ENCODE data around the gene FAM89B.

FAM89B gene

DNA sequence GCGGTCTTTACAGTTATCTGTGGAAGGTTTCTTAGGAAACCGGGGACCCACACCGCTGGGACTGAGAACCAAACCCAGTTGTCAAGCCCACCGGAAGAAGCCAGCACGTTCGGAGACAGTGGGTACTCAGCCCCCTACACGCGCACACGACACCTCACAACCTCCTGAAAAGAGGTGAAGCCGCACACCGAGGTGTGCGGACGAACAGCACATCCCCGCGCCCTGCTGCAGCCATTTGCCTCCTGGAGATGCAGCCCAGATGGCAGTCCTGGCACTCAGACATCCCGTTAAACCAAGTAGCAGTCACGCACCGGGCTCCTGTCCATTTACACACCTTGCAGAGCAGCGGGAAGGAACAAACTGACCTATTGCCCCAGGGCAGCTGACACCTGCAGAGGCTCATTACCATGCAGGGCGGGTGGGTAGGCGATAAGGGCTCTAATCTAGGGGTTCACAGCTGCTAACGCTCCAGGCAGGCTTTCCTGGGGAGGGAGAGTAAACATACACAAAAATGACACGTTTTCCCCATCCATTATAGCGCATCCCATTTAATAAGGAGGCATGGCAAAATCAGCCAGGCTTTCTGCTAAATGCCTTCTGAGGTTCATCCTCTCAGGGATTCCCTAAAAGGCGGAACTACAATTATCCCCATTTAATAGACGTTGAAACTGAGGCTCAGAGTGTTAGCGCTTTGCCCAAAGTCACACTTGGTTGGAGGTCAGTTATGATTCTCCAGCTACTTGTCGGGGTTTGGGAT, 2.7 kb downstream of the FAM89B start:
- Histone ChIP-seq H3K4me3 (ENCODE audit: low read depth, low read length) (peak overlapping the region; percentile 43), H3K27me3 (ENCODE audit: insufficient read depth, low read depth, severe bottlenecking) (no peaks in the 10 kb centered on the region), H3K36me3 (peaks cover 17% of the 10 kb centered on the region), H3K27ac (peak overlapping the region; percentile 74), H3K9me3 (ENCODE audit: severe bottlenecking) (no peaks in the 10 kb centered on the region)
- TF ChIP-seq, protein P1, sequence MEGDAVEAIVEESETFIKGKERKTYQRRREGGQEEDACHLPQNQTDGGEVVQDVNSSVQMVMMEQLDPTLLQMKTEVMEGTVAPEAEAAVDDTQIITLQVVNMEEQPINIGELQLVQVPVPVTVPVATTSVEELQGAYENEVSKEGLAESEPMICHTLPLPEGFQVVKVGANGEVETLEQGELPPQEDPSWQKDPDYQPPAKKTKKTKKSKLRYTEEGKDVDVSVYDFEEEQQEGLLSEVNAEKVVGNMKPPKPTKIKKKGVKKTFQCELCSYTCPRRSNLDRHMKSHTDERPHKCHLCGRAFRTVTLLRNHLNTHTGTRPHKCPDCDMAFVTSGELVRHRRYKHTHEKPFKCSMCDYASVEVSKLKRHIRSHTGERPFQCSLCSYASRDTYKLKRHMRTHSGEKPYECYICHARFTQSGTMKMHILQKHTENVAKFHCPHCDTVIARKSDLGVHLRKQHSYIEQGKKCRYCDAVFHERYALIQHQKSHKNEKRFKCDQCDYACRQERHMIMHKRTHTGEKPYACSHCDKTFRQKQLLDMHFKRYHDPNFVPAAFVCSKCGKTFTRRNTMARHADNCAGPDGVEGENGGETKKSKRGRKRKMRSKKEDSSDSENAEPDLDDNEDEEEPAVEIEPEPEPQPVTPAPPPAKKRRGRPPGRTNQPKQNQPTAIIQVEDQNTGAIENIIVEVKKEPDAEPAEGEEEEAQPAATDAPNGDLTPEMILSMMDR (IDR thresholded peaks at IDR 0.05; ENCODE audit: low read depth, low read length), result no peak
- no peak for DNase-seq

DNA sequence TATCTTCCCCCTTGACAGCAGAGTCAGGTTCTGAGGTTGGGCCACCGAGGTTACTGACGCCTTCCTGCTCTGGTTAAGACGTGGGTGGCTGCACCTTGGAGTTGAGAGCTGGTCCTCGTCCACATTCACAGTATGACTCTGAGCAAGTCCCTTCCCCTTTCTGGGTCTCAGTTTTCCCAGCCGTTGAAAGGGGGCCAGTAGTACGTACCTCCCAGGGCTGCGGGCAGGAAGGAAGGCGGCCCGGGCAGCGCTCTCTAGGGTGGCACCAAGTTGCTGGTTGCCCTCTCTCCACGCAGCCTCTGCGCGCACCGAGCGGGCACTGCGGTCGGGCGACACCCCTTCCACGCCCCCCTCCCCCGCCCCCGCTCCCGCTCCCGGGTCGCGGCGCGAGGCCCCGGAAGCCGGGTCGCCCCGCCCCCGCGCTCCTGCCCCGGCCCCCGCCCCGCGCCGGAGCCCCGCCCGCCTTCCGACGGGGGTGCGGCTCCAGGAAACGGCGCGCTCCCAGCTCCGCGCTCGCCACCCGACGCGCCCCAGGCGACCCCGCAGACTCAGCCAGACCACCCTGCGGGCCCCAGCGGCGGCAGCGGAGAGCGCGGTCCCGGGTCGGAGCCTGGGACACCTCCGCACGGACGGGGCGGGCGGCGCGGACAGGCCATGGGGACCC, 3.4 kb downstream of the FAM89B start, which contains the start of gene EHBP1L1:
EHBP1L1 (plus strand) TSS at position 486 of the 664 bp plus-strand sequence. CDS start 250 bp downstream, outside the sequence.
- DNase-seq, result peak; percentile 55
- TF ChIP-seq, protein P1 (IDR thresholded peaks at IDR 0.05; ENCODE audit: low read depth, low read length), result no peak

DNA sequence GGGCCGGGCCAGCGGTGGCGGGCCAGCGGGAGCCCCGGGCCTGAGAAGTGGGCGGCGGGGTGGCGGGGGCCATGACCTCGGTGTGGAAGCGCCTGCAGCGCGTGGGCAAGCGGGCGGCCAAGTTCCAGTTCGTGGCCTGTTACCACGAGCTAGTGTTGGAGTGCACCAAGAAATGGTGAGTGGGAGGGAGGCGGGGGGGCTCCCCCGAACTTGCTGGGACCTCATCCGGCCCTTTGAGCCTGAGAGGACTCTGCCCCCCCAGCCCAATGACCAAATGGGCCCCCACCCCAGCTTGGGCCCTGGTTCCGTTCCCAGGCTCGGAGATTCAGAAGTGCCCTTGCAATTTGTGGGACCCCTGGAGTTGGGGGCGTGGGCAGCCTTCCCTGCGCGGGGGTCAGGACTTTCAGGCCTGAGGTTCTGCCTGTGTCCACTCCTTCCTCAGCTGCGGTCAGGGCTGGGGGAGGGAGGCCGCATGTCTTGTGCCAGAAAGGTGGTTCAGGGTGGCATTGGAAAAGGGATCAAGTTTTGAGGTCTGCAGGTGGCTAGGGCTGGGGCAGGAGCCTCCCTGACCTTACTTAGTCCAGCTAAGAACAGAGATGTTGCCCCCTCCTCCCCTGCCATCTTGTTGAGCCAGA, 4.0 kb downstream of the FAM89B start:
- no peak for DNase-seq
- no peaks in the 10 kb centered on the region for H3K27me3 ChIP-seq (ENCODE audit: insufficient read depth, low read depth, severe bottlenecking)
- TF ChIP-seq, protein P1 (IDR thresholded peaks at IDR 0.05; ENCODE audit: low read depth, low read length), result no peak
- H3K4me3 ChIP-seq (ENCODE audit: low read depth, low read length), result peak overlapping the region; percentile 58
- no peaks in the 10 kb centered on the region for H3K9me3 ChIP-seq (ENCODE audit: severe bottlenecking)
- peaks cover 18% of the 10 kb centered on the region for H3K36me3 ChIP-seq
- H3K27ac ChIP-seq, result peak overlapping the region; percentile 43; the same call in 1 of the 2 replicates

More for the DNA sequence above, 3.4 kb downstream of the FAM89B start, which contains the start of gene EHBP1L1:
- H3K27me3 ChIP-seq (ENCODE audit: insufficient read depth, low read depth, severe bottlenecking), result no peaks in the 10 kb centered on the region
- peak within 1 kb of the TSS; percentile 74; the same call in 1 of the 2 replicates for H3K27ac ChIP-seq
- peaks cover 18% of the 10 kb centered on the region for H3K36me3 ChIP-seq
- H3K4me3 ChIP-seq (ENCODE audit: low read depth, low read length), result peak within 1 kb of the TSS; percentile 58
- no peaks in the 10 kb centered on the region for H3K9me3 ChIP-seq (ENCODE audit: severe bottlenecking)

DNA sequence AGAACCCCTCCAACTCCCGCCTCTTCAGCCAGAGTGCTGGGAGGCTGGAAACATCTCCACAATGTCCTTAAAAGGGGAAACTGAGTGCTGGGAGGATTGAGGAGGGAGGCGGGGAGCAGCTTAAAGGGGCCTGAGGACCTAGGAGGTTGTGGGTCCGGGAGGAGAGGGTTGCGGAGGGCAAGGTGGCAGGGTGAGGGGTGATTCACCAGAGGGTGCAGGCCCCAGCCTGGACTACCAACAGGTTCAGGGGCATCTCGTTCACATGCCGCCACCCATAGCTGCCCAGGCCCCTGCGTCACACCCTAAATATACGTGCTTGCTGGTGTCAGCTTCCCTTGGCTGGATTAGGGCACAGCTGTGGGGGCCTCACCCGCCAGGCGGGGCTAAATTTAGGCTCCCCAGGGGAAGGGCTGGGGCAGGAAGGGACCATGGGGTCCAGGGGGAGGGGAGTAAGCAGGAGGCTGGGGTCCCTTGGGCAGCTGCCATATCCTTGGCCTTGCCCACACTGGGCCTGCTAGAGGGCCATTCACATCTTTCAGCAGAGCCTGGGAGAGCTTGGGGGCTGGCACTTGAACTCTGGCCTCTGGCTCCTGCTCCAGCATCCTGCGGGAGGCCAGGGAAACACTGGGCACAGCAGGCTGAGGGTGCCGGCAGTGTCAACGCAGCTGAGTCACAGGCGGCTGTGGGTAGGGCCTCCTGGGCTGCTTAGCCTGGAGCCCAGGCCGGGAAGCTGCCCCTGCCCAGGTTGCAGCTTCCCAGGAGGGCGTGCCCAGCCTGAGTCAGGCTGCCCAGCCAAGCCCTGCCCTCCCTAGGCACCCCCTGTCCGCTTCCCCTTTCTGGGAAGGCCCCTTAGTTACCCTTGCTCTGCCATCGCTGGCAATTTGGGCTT, 4.8 kb downstream of the FAM89B start:
- Histone ChIP-seq H3K27me3 (ENCODE audit: insufficient read depth, low read depth, severe bottlenecking) (no peaks in the 10 kb centered on the region), H3K27ac (no peak overlapping the region), H3K36me3 (peaks cover 18% of the 10 kb centered on the region), H3K9me3 (ENCODE audit: severe bottlenecking) (no peaks in the 10 kb centered on the region), H3K4me3 (ENCODE audit: low read depth, low read length) (peak overlapping the region; percentile 58)
- TF ChIP-seq, protein P1 (IDR thresholded peaks at IDR 0.05; ENCODE audit: low read depth, low read length), result no peak
- no peak for DNase-seq

DNA sequence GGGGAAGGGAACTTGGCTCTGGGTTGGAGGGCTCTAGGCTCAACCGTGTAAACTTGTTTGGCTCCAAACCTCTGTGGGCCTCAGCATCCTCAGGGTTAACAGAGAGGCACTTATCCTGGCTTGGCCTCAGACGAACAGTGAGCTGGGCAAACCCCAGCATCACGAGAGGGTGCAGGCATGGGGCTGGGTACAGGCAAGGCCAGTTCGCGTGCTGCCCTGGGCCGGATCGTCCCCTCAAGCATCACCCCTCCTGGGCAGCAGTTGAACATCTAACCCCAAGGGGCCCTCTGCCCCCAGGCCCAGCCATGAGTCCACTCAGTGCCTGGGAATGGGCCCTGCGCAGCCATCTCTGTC, 5.4 kb downstream of the FAM89B start:
- Histone ChIP-seq H3K4me3 (ENCODE audit: low read depth, low read length) (no peak overlapping the region), H3K27me3 (ENCODE audit: insufficient read depth, low read depth, severe bottlenecking) (no peaks in the 10 kb centered on the region), H3K27ac (no peak overlapping the region), H3K9me3 (ENCODE audit: severe bottlenecking) (no peaks in the 10 kb centered on the region), H3K36me3 (peaks cover 18% of the 10 kb centered on the region)
- DNase-seq, result no peak
- TF ChIP-seq, protein P1 (IDR thresholded peaks at IDR 0.05; ENCODE audit: low read depth, low read length), result no peak

Data from WERI-Rb-1 (cell line).